ENCODE data around the gene EYA3.

- TF ChIP-seq CTCF (IDR thresholded peaks at IDR 0.05) (no peak), EP300 (IDR thresholded peaks at IDR 0.05) (no peak)
Measured at GRCh38 chr1:28002600-28002999, 85.8 kb downstream of the EYA3 start.
